Measurements from ENCODE around the gene BCL2L12.
A peak's percentile ranks its signal among the peaks of the same experiment; 100 is the strongest.

BCL2L12 gene

DNA sequence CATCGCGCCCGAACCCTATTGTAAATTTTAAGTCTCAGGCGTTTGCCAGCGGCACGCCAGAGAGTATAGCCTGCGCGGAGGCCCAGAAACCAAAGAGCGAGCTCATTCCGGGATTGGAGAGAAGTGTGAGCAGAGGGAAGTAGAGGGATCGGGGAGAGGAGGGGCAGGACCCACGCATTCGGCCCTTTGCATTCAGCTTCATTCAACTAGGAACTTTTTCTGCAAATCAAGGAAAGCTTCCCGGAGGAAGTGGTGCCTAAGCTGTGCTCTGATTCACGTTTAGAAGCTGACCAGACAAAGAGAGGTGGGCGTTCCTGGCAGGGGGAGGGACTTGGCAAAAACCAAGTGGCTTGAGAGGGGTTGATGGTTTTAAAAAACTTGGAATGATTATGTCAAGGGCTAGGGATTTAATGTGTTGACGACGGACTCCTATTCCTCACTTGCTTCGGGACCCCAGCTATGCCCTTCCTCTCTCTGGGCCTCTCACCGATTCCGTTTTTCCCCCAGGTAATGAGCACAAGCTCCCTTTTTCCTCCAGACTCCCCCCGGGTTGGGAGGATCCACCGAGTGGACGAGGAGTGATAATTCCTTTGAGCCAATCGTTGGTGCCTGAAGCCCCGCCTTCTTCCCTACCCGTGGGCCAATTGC is 10.5 kb downstream of the BCL2L12 start:
- peak; percentile 89 for DNase-seq (ENCODE audit: low read depth)
- H3K4me3 ChIP-seq (ENCODE audit: low read depth, low read length) = peak overlapping the region; percentile 35
- TF ChIP-seq, protein P1, sequence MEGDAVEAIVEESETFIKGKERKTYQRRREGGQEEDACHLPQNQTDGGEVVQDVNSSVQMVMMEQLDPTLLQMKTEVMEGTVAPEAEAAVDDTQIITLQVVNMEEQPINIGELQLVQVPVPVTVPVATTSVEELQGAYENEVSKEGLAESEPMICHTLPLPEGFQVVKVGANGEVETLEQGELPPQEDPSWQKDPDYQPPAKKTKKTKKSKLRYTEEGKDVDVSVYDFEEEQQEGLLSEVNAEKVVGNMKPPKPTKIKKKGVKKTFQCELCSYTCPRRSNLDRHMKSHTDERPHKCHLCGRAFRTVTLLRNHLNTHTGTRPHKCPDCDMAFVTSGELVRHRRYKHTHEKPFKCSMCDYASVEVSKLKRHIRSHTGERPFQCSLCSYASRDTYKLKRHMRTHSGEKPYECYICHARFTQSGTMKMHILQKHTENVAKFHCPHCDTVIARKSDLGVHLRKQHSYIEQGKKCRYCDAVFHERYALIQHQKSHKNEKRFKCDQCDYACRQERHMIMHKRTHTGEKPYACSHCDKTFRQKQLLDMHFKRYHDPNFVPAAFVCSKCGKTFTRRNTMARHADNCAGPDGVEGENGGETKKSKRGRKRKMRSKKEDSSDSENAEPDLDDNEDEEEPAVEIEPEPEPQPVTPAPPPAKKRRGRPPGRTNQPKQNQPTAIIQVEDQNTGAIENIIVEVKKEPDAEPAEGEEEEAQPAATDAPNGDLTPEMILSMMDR (IDR thresholded peaks at IDR 0.05; ENCODE audit: low read depth, low read length, missing control alignments) = no peak
- in situ Hi-C loops (cut with HindIII; ENCODE audit: low sequenced_read_pairs) = no loop called here

DNA sequence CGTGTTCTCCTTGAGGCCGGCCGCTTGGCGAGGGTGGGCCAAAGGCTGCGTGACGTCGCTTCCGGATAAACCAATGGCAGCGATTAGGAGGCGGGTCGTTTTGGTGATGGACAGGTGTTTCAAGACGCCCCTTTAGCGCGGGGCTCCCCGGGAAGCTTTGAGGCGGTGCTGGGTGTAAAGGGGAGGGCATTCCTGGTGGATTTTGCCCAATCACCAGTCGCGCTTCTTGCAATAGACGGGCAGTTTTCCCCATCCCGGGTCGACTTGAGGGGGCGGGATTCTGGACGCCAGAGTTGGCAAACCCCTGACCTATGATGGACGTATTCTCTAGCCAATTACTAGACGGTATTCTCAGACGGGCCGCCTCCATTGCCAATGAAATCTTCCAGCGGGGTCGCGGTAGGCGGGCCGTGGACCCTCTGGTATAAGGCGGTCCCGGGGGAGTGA is 11.1 kb downstream of the BCL2L12 start:
- TF ChIP-seq, protein P1 (IDR thresholded peaks at IDR 0.05; ENCODE audit: low read depth, low read length, missing control alignments) = no peak
- in situ Hi-C loops (cut with HindIII; ENCODE audit: low sequenced_read_pairs) = no loop called here
- DNase-seq (ENCODE audit: low read depth) = peak; percentile 100
- H3K4me3 ChIP-seq (ENCODE audit: low read depth, low read length) = peak overlapping the region; percentile 99

DNA sequence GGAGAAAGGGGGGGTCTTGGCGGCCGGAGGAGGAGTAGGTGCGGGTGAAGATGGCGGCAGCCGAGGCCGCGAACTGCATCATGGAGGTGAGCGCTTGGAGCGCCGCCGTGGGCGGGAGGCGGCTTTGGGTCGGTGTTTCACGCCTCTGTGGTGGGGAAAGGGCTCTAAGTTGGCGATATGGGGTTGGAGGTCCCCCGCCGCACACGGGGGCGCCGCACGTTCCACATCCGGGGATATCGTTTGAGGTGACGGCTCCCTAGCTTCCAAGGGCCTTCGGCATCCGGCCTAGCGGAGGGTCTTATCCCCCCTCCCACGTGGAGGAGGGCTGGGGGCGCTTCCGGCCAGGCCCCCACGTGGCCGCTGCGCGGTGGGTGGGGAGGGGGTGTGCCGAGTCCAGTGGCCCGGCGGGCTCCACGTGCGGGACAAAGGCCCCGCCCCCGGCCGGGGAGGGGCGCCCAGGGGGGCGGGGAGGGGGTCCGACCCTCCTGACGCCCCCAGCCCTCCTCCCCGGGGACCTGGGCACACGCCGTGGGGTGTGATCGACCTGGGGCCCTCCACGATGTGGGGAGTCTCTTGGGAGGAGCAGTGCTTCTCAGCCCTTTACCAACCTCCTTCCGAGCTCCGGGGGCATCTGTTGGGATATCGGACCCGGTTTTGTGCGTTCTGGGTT is 11.6 kb downstream of the BCL2L12 start, which contains the start of gene PRMT1:
TSS of gene PRMT1 (plus strand) at position 41 of the 670 bp plus-strand sequence. CDS start at position 51, 10 bp downstream.
- TF ChIP-seq, protein P1 (IDR thresholded peaks at IDR 0.05; ENCODE audit: low read depth, low read length, missing control alignments) = no peak
- no peak for DNase-seq (ENCODE audit: low read depth)
- H3K4me3 ChIP-seq (ENCODE audit: low read depth, low read length) = peak within 1 kb of the TSS; percentile 99
- in situ Hi-C loops (cut with HindIII; ENCODE audit: low sequenced_read_pairs) = no loop called here

DNA sequence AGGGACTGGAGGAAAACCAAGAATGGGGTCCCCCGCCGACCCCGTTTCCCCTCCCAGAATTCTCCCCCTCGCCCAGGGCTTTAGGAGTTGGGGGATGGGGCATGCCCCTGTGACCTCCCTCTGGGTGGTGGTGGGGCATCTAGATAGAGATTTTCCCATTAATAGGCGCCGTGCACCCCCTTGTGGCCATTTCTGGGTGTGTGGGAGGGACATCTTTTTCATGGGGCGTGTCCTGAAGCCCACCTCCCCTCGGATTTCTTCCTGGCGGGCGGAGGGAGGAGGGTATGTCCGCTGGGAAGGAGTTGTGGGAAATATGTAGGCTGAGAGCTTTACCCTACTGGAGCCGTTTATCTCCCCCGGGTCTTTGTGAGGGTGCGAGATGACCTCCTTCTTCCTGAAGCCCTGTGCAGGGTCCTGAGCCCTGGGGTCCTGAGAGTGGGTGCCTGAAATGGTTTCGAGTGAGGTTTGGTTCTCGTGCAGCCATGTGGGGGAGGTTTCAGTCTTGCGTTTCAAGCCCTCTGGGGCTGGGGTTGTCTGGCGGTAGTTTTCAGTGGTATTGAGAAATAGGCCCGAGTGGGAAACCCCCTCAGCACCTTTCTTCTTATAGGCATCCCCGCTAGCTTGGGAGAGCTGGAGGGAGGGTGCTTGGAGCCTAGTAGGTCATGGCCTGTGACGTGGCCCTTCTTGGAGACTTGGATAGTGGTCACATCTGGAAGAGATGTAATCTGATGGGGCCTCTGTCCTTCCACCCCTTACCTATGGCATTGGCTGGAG is 12.4 kb downstream of the BCL2L12 start:
- no peak for DNase-seq (ENCODE audit: low read depth)
- in situ Hi-C loops (cut with HindIII; ENCODE audit: low sequenced_read_pairs) = no loop called here

DNA sequence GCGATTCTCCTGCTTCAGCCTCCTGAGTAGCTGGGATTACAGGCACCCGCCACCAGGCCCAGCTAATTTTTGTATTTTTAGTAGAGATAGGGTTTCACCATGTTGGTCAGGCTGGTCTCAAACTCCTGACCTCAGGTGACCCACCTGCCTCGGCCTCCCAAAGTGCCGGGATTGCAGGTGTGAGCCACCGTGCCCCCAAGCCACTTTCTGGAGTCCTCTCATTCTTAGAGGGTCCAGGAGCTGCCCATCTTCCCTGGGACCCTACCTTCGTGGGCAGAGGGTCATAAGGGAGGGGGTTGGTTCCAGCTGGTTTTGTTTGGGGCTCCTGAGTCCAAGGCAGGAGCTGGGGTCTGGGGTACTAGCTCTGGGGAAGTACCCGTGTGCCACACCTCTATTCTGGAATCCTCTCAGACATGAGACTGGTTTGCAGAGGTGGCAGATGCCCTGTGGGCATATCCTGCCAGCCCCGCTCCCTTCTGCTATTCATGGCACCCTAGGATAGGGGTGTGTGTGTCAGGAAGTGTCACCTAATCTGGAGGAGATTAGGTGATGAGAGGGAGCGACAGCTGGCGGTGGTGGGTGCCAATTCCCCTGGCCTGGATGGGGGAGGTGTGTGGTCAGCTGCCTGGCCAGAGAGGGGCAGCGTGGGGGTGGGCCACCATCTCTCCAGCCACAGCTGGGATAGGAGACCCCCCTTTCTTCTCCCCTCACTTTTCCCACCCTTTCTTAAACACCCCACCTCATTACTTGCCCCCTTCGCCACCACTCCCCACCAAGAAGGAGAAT is 13.4 kb downstream of the BCL2L12 start:
- in situ Hi-C loops (cut with HindIII; ENCODE audit: low sequenced_read_pairs) = no loop called here
- TF ChIP-seq, protein P1 (IDR thresholded peaks at IDR 0.05; ENCODE audit: low read depth, low read length, missing control alignments) = no peak
- H3K4me3 ChIP-seq (ENCODE audit: low read depth, low read length) = no peak overlapping the region
- no peak for DNase-seq (ENCODE audit: low read depth)

More for the DNA sequence above, 12.4 kb downstream of the BCL2L12 start:
- TF ChIP-seq, protein P1 (IDR thresholded peaks at IDR 0.05; ENCODE audit: low read depth, low read length, missing control alignments) = peak; percentile 71
- H3K4me3 ChIP-seq (ENCODE audit: low read depth, low read length) = peak overlapping the region; percentile 99

Measured in astrocyte of the cerebellum (primary cell).